ENCODE data around the gene FNIP2.

- TF ChIP-seq ZIC2 (tag by site-specific recombination; IDR thresholded peaks at IDR 0.05) (no peak), ZNF324 (tag by site-specific recombination; IDR thresholded peaks at IDR 0.05) (no peak), CTCF (tag by site-specific recombination; IDR thresholded peaks at IDR 0.05) (no peak)
These were observed 17.3 kb downstream of the FNIP2 start for GRCh38 chr4:158786121-158786601.
